Esophagus muscularis mucosa (tissue), 4 donors: ENCODE measurements around the gene ABCA6.

Experiments used
- CTCF ChIP-seq, 3 experiments: fragments of 200-600 bp in 2 of 3; fragments of 450-650 bp in 1 of 3; sonication (generic) in 2 of 3; IDR thresholded peaks; one replicate each; pipeline ENCODE4 v1.5.1; 2017 to 2019; ENCODE audit warnings: antibody characterized with exemption in 3 of 3, mild to moderate bottlenecking in 2 of 3, moderate library complexity in 1 of 3
- EP300 ChIP-seq: sonication (generic); formaldehyde crosslinking; IDR thresholded peaks from one replicate; pipeline ENCODE4 v1.6.1; 2017; ENCODE audit warnings: antibody characterized with exemption
- POLR2A ChIP-seq: fragments of 450-650 bp; IDR thresholded peaks from one replicate; pipeline ENCODE4 v1.6.1; 2017; ENCODE audit warnings: antibody characterized with exemption, moderate library complexity, mild to moderate bottlenecking, low read depth

- TF ChIP-seq CTCF (IDR thresholded peaks at IDR 0.05): no peak
- no peak for TF ChIP-seq POLR2A
- TF ChIP-seq EP300: no peak
Observed at GRCh38 chr17:69078864-69079263, 62.8 kb downstream of the ABCA6 start.
